NCI-H345 treated with DMSO at 0.1 percent for 48 hours (cell line): ENCODE data around the gene TBX1.
"Not testable (repeated sequence)": the region's sequence is repeated elsewhere in the genome, so short reads cannot be mapped to it uniquely, and the experiment has no call there.

Experiments
- DNase-seq: peaks from one replicate; lab custom pipeline; 2025; ENCODE audit not compliant: unreplicated experiment; lab: John Stamatoyannopoulos, UW

Gene TBX1

GRCh38 chr22:19763458-19764298, 3.1 kb downstream of the TBX1 start:
- no peak for DNase-seq

GRCh38 chr22:19764299-19764593, 3.7 kb downstream of the TBX1 start:
- DNase-seq, result no peak

GRCh38 chr22:19764636-19765476, 4.3 kb downstream of the TBX1 start:
- DNase-seq, result no peak

GRCh38 chr22:19765477-19766239, 5.1 kb downstream of the TBX1 start:
- no peak for DNase-seq

GRCh38 chr22:19766240-19766510, 5.6 kb downstream of the TBX1 start:
- no peak for DNase-seq

- no peak for DNase-seq
These were observed 6.2 kb downstream of the TBX1 start for GRCh38 chr22:19766511-19767426.

- DNase-seq, result no peak
These were observed 7.1 kb downstream of the TBX1 start for GRCh38 chr22:19767427-19768341.

- DNase-seq, result no peak
These were observed 8.8 kb downstream of the TBX1 start for GRCh38 chr22:19769393-19769715.

- no peak for DNase-seq
These were observed 10.0 kb downstream of the TBX1 start for GRCh38 chr22:19770349-19771220.

- no peak for DNase-seq
These were observed 11.8 kb downstream of the TBX1 start for GRCh38 chr22:19772422-19772672.

- no peak for DNase-seq
These were observed 12.3 kb downstream of the TBX1 start for GRCh38 chr22:19772673-19773469.

GRCh38 chr22:19773470-19774040, 13.0 kb downstream of the TBX1 start:
- no peak for DNase-seq

- DNase-seq, result no peak
These were observed 14.1 kb downstream of the TBX1 start for GRCh38 chr22:19774628-19775027.

GRCh38 chr22:19775496-19776325, 15.1 kb downstream of the TBX1 start:
- no peak for DNase-seq

- DNase-seq, result no peak
These were observed 16.0 kb downstream of the TBX1 start for GRCh38 chr22:19776433-19777031.

- DNase-seq, result not testable (repeated sequence)
These were observed 16.6 kb downstream of the TBX1 start for GRCh38 chr22:19777192-19777591.

- DNase-seq, result no peak
These were observed 18.4 kb downstream of the TBX1 start for GRCh38 chr22:19779011-19779421.
